Activated CD8-positive, alpha-beta memory T cell treated with anti-CD3 and anti-CD28 coated beads, Interleukin-2, amount 50 U/mL, for 4 hours (primary cell): Measurements from ENCODE around the gene UGT1A3.
A peak's percentile ranks its signal among the peaks of the same experiment; 100 is the strongest.
"Not testable (repeated sequence)": the region's sequence is repeated elsewhere in the genome, so short reads cannot be mapped to it uniquely, and the experiment has no call there.

ENCODE experiments used
- DNase-seq: peaks from one replicate; pipeline ENCODE4 v3.0.0-alpha.2; 2020

UGT1A3 gene

GRCh38 chr2:233708942-233709341, 19.9 kb upstream of the UGT1A3 start:
- no peak for DNase-seq

GRCh38 chr2:233711312-233712008, 17.4 kb upstream of the UGT1A3 start:
- peak; percentile 68 for DNase-seq

- DNase-seq: no peak
Measured at GRCh38 chr2:233712611-233713261, 16.1 kb upstream of the UGT1A3 start, which contains the start of gene UGT1A5. UGT1A5 (plus strand) TSS chr2:233712907; CDS start chr2:233712992, 85 bp downstream.

- DNase-seq: no peak
Measured at GRCh38 chr2:233713262-233713615, 15.6 kb upstream of the UGT1A3 start.

GRCh38 chr2:233714121-233714520, 14.7 kb upstream of the UGT1A3 start:
- DNase-seq: no peak

- no peak for DNase-seq
Measured at GRCh38 chr2:233718552-233718951, 10.3 kb upstream of the UGT1A3 start, which contains the start of gene UGT1A4. UGT1A4 (plus strand) TSS chr2:233718736; CDS start chr2:233718821, 85 bp downstream.

GRCh38 chr2:233736868-233737653, 8.2 kb downstream of the UGT1A3 start:
- not testable (repeated sequence) for DNase-seq

- DNase-seq: no peak
Measured at GRCh38 chr2:233740870-233741269, 12.0 kb downstream of the UGT1A3 start.

GRCh38 chr2:233743464-233744259, 14.8 kb downstream of the UGT1A3 start:
- DNase-seq: no peak

GRCh38 chr2:233745073-233745755, 16.4 kb downstream of the UGT1A3 start:
- no peak for DNase-seq

GRCh38 chr2:233745838-233746237, 17.0 kb downstream of the UGT1A3 start:
- DNase-seq: not testable (repeated sequence)

GRCh38 chr2:233746475-233747282, 17.8 kb downstream of the UGT1A3 start:
- DNase-seq: no peak

GRCh38 chr2:233747283-233747544, 18.4 kb downstream of the UGT1A3 start:
- no peak for DNase-seq

GRCh38 chr2:233750689-233751088, 21.8 kb downstream of the UGT1A3 start:
- DNase-seq: not testable (repeated sequence)

- DNase-seq: not testable (repeated sequence)
Measured at GRCh38 chr2:233751212-233752009, 22.6 kb downstream of the UGT1A3 start.

GRCh38 chr2:233754872-233755611, 26.2 kb downstream of the UGT1A3 start:
- DNase-seq: no peak

GRCh38 chr2:233756429-233757081, 27.7 kb downstream of the UGT1A3 start:
- DNase-seq: no peak

GRCh38 chr2:233758141-233758540, 29.3 kb downstream of the UGT1A3 start:
- DNase-seq: no peak

- no peak for DNase-seq
Measured at GRCh38 chr2:233758849-233759248, 30.0 kb downstream of the UGT1A3 start.
